Measurements from ENCODE around the gene NPFFR2. TPM values are rescaled to one million over a fixed set of nuclear protein-coding genes. Genes with fewer than 3 reads are reported as not detected.

The NPFFR2 gene
- total and polyA plus RNA-seq, 2 of the 13 experiments (the other 11 are each of a cell fraction or from before 2014, with no cell fraction given): not detected

- FAIRE-seq (no peak), DNase-seq (ENCODE audit: low spot score) (no peak), ATAC-seq (no peak)
- intact Hi-C loops (cut with micrococcal nuclease; ENCODE audit: unreplicated experiment): no loop called here
- no TSS peak for BruUV-seq (replicated peaks)
- H3K9ac ChIP-seq (ENCODE audit: insufficient read depth, low read depth, low read length): no peak overlapping the region
- H2AFZ ChIP-seq (ENCODE audit: low read length): no peak overlapping the region
- no peak overlapping the region for H3K4me2 ChIP-seq (ENCODE audit: low read depth, low read length)
- TF ChIP-seq ZNF564 (CRISPR knock-in tag; IDR thresholded peaks at IDR 0.05) (no peak), HNRNPK (IDR thresholded peaks at IDR 0.05; ENCODE audit: low read depth, low read length, poor library complexity, severe bottlenecking) (no peak), ZNF292 (CRISPR knock-in tag; IDR thresholded peaks at IDR 0.05; ENCODE audit: borderline replicate concordance, low read depth) (no peak), ZNF281 (CRISPR knock-in tag; IDR thresholded peaks at IDR 0.05; ENCODE audit: borderline replicate concordance) (no peak), AHDC1 (CRISPR knock-in tag; IDR thresholded peaks at IDR 0.05; ENCODE audit: borderline replicate concordance) (no peak), ZNF282 (IDR thresholded peaks at IDR 0.05; ENCODE audit: partially characterized antibody) (no peak), HMGXB3 (CRISPR knock-in tag; IDR thresholded peaks at IDR 0.05; ENCODE audit: borderline replicate concordance) (no peak), SMARCE1 (IDR thresholded peaks at IDR 0.05; ENCODE audit: borderline replicate concordance) (no peak), RARA (CRISPR knock-in tag; IDR thresholded peaks at IDR 0.05) (no peak), SMYD3 (CRISPR knock-in tag; IDR thresholded peaks at IDR 0.05) (no peak)
- H3K9me3 ChIP-seq (ENCODE audit: low read length): no peaks in the 10 kb centered on the region
- WGBS (ENCODE audit: low lambda C conversion rate): 0% methylated on average over 1 of the region's 1 CpG
- POLR2A ChIA-PET: no interaction called here
- no peaks in the 10 kb centered on the region for H4K20me1 ChIP-seq (ENCODE audit: insufficient read depth, low read length)
- no peaks in the 10 kb centered on the region for H3K79me2 ChIP-seq (ENCODE audit: insufficient read depth, low read length)
- H3K27ac ChIP-seq (ENCODE audit: extremely low read length, insufficient read depth, low read length): no peak overlapping the region
- CTCF ChIA-PET (ENCODE audit: low intra/inter-chr PET ratio, low total read pairs): no interaction called here
- no peaks in the 10 kb centered on the region for H3K4me1 ChIP-seq (ENCODE audit: insufficient read depth, low read length)
- no peak overlapping the region for H3K4me3 ChIP-seq (replicated peaks in 1 of 3; ENCODE audit: insufficient read depth in 1 of 3, low read depth in 2 of 3, low read length in 3 of 3)
- no peaks in the 10 kb centered on the region for H3K27me3 ChIP-seq (ENCODE audit: control insufficient read depth in 1 of 2, insufficient read depth in 2 of 2, low read length in 2 of 2)
- in situ Hi-C loops (cut with HindIII; ENCODE audit: extremely low pct_ligation_motif_present, low pct_unique_long_range_greater_than_20kb): no loop called here
- H3K36me3 ChIP-seq (replicated peaks in 1 of 2; ENCODE audit: control insufficient read depth in 1 of 2, insufficient read depth in 2 of 2, low read length in 2 of 2): no peaks in the 10 kb centered on the region
Measured at GRCh38 chr4:72110886-72111285, 79.1 kb downstream of the NPFFR2 start.
